Hippocampal formation (tissue), 2 donors: Measurements from ENCODE around the gene ASCC2.

ENCODE experiments used
- DNase-seq, 2 donors: peaks; one replicate each; lab custom pipeline; 2025; lab: John Stamatoyannopoulos, UW

Gene ASCC2

GRCh38 chr22:29817724-29818123, 20.4 kb downstream of the ASCC2 start:
- no peak for DNase-seq

- DNase-seq: no peak
Measured at GRCh38 chr22:29816980-29817379, 21.1 kb downstream of the ASCC2 start.

- no peak for DNase-seq
Measured at GRCh38 chr22:29816539-29816938, 21.5 kb downstream of the ASCC2 start.

- DNase-seq: no peak
Measured at GRCh38 chr22:29816128-29816527, 21.9 kb downstream of the ASCC2 start.

- DNase-seq: no peak
Measured at GRCh38 chr22:29815580-29815979, 22.5 kb downstream of the ASCC2 start.

GRCh38 chr22:29814003-29814402, 24.1 kb downstream of the ASCC2 start:
- no peak for DNase-seq

GRCh38 chr22:29813563-29813962, 24.5 kb downstream of the ASCC2 start:
- DNase-seq: no peak

GRCh38 chr22:29813126-29813525, 24.9 kb downstream of the ASCC2 start:
- DNase-seq: no peak

GRCh38 chr22:29811377-29811776, 26.7 kb downstream of the ASCC2 start:
- DNase-seq: no peak

GRCh38 chr22:29810216-29810615, 27.9 kb downstream of the ASCC2 start:
- DNase-seq: no peak

GRCh38 chr22:29806196-29806595, 31.9 kb downstream of the ASCC2 start:
- no peak for DNase-seq

GRCh38 chr22:29804985-29805384, 33.1 kb downstream of the ASCC2 start:
- DNase-seq: no peak

GRCh38 chr22:29803190-29803589, 34.9 kb downstream of the ASCC2 start:
- no peak for DNase-seq

- DNase-seq: no peak
Measured at GRCh38 chr22:29801796-29802195, 36.3 kb downstream of the ASCC2 start.

- no peak for DNase-seq
Measured at GRCh38 chr22:29801153-29801552, 36.9 kb downstream of the ASCC2 start.

- DNase-seq: peak; percentile 63 to 69
Measured at GRCh38 chr22:29799217-29799680, 38.8 kb downstream of the ASCC2 start.

GRCh38 chr22:29798801-29799200, 39.3 kb downstream of the ASCC2 start:
- no peak for DNase-seq

GRCh38 chr22:29798318-29798717, 39.8 kb downstream of the ASCC2 start:
- DNase-seq: no peak

GRCh38 chr22:29797351-29797750, 40.7 kb downstream of the ASCC2 start:
- DNase-seq: no peak

GRCh38 chr22:29795663-29796062, 42.4 kb downstream of the ASCC2 start:
- DNase-seq: no peak

- DNase-seq: no peak
Measured at GRCh38 chr22:29793396-29793795, 44.7 kb downstream of the ASCC2 start.

GRCh38 chr22:29790061-29790460, 48.0 kb downstream of the ASCC2 start:
- no peak for DNase-seq

GRCh38 chr22:29788339-29789279, 49.5 kb downstream of the ASCC2 start:
- DNase-seq: no peak
